ENCODE results near the gene NTSR2.

DNA sequence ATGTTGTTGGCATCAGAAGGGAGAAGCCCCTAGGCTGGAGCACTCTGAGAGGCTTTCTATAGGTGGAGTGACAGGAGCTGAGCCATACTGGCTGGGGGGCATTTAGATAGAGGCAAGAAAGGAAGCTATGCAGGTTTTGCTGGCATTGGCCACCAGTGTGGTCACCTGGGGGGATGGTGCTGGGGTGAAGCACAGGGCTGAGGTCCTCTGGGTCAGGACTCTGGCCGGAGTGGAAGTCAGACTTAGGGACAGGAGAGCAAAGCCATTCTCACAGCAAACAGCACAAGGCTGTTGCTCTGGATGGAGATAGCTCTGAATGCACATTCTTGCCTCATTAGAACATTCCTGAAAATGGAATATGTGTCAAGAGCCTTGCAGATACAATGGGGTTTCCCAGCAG is 47.4 kb downstream of the NTSR2 start:
- TF ChIP-seq POLR2AphosphoS5 (IDR thresholded peaks at IDR 0.05; ENCODE audit: insufficient read depth, low read depth, low read length) (no peak), CTCF (IDR thresholded peaks at IDR 0.05; ENCODE audit: extremely low read depth in 1 of 2, insufficient read depth in 1 of 2, low read depth in 1 of 2, low read length in 2 of 2) (no peak), MAX (IDR thresholded peaks at IDR 0.05; ENCODE audit: insufficient read depth, insufficient read length) (no peak)
